Smooth muscle cell (in vitro differentiated cells): Measurements from ENCODE around the gene XRCC3. TPM values are rescaled to one million over a fixed set of nuclear protein-coding genes. Genes with fewer than 3 reads are reported as not detected.

ENCODE experiments used
- DNase-seq: peaks from one replicate; lab custom pipeline; 2025; ENCODE audit not compliant: unreplicated experiment; lab: John Stamatoyannopoulos, UW
- H2AFZ ChIP-seq: fragments of 200-600 bp; sonication (generic); 2 replicates; pipeline ENCODE4 v1.6.0; 2016; ENCODE audit warnings: antibody characterized with exemption, low read depth, mild to moderate bottlenecking
- H3F3A ChIP-seq: fragments of 200-600 bp; sonication (generic); 2 replicates; pipeline ENCODE4 v1.6.0; 2017; ENCODE audit warnings: antibody characterized with exemption, low read depth
- H3K27ac ChIP-seq: fragments of 200-600 bp; sonication (generic); 2 replicates; pipeline ENCODE4 v1.5.1; 2016; ENCODE audit warnings: low read depth, mild to moderate bottlenecking
- H3K27me3 ChIP-seq: fragments of 200-600 bp; sonication (generic); 2 replicates; pipeline ENCODE4 v1.6.1; 2016; ENCODE audit warnings: low read depth, mild to moderate bottlenecking
- H3K36me3 ChIP-seq: fragments of 200-600 bp; sonication (generic); 2 replicates; pipeline ENCODE4 v1.5.1; 2016; ENCODE audit warnings: low read depth
- H3K4me1 ChIP-seq: fragments of 200-600 bp; sonication (generic); 2 replicates; pipeline ENCODE4 v1.5.1; 2016; ENCODE audit warnings: low read depth
- H3K4me2 ChIP-seq: fragments of 200-600 bp; sonication (generic); 2 replicates; pipeline ENCODE4 v1.6.0; 2016; ENCODE audit warnings: mild to moderate bottlenecking
- H3K4me3 ChIP-seq: fragments of 200-600 bp; sonication (generic); 2 replicates; pipeline ENCODE4 v1.5.1; 2016; ENCODE audit warnings: mild to moderate bottlenecking
- H3K79me2 ChIP-seq: fragments of 200-600 bp; sonication (generic); 2 replicates; pipeline ENCODE4 v1.6.0; 2016; ENCODE audit warnings: low read depth, mild to moderate bottlenecking
- H3K9ac ChIP-seq: fragments of 200-600 bp; sonication (generic); 2 replicates; pipeline ENCODE4 v1.6.0; 2016; ENCODE audit warnings: low read depth
- H3K9me3 ChIP-seq: fragments of 200-600 bp; sonication (generic); replicated peaks from 2 replicates; pipeline ENCODE4 v1.5.1; 2016; ENCODE audit warnings: low read depth
- H4K20me1 ChIP-seq: fragments of 200-600 bp; sonication (generic); 2 replicates; pipeline ENCODE4 v1.6.0; 2016; ENCODE audit warnings: low read depth
- WGBS: methylation state at CpG from one replicate; pipeline ENCODE4 v1.1.7; 2016; ENCODE audit warnings: low lambda C conversion rate; 5-methylcytosine and 5-hydroxymethylcytosine counted together
- polyA plus RNA-seq: library from polyadenylated mRNA; unstranded; fragments of >200 nt; fragmentation: Nextera tagmentation; extraction: Ambion mirVana; gene quantifications from 2 replicates; pipeline ENCODE4 v1.2.1, GENCODE V29; 2016
- total RNA-seq: library from RNA; depleted of rRNA; stranded (reverse); fragments of >200 nt; gene quantifications from 2 replicates; pipeline ENCODE4 v1.2.3, GENCODE V29; 2014
- TF ChIP-seq, protein P1 (sequence below): fragments of 200-600 bp; sonication (generic); IDR thresholded peaks from 2 replicates; pipeline ENCODE4 v1.5.1; 2017; ENCODE audit warnings: borderline replicate concordance, mild to moderate bottlenecking, antibody characterized with exemption; ENCODE audit not compliant: insufficient read depth, poor library complexity, severe bottlenecking

XRCC3 gene
- total and polyA plus RNA-seq, 2 experiments from 2014 or later: 8.3 to 10.5 TPM

DNA sequence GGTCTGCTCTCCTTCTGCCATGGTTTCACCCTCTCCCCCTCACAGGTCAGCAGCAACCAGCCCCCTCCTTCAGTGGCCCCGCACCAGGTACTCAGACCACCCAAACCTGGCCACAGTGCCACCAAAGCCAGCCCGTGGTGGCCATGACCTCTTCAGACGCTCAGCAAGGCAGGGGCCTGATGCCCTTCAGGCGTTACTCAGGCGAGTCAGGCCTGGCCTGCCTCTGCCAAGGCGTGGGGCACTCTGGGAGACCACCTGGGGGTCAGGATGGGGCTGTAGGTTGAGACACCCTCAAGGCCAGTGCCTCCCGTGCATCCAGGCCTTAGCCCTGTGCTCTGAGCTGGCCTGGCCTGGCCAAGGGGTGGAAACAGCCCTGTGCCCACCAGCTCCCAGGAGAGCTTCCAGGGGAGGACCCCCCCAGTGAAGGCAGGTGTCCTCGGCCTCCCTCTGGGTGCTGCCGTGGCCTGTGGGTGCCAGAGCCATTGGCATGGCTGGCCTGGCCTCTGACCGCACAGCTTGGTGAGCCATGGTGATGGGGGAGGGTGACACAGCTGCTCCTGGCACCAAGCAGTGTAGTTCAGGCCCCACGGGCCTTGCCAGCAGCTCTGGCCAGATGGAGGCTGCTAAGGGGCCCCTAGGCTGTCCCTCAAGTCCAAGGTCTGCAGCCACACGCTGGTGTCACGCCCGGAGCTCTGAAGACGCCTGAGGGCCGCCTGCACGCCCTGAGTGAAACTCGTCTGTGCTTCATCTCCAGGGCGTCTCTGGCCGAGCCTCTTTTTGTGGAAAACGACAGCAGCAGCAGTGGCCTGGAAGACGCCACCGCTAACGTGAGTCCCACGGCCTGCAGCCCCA lies 15.1 kb downstream of the XRCC3 start:
- Histone ChIP-seq H3K36me3 (no peaks in the 10 kb centered on the region), H4K20me1 (peaks cover 70% of the 10 kb centered on the region), H3K27ac (no peak overlapping the region), H3K4me3 (no peak overlapping the region), H3K4me1 (no peaks in the 10 kb centered on the region), H3F3A (peaks cover 9% of the 10 kb centered on the region), H3K27me3 (no peaks in the 10 kb centered on the region), H2AFZ (no peak overlapping the region), H3K9ac (no peak overlapping the region), H3K9me3 (no peaks in the 10 kb centered on the region), H3K79me2 (peaks cover 8% of the 10 kb centered on the region), H3K4me2 (no peak overlapping the region)
- no peak for DNase-seq
- 89% methylated on average over 25 of the region's 25 CpGs for WGBS
- TF ChIP-seq, protein P1, sequence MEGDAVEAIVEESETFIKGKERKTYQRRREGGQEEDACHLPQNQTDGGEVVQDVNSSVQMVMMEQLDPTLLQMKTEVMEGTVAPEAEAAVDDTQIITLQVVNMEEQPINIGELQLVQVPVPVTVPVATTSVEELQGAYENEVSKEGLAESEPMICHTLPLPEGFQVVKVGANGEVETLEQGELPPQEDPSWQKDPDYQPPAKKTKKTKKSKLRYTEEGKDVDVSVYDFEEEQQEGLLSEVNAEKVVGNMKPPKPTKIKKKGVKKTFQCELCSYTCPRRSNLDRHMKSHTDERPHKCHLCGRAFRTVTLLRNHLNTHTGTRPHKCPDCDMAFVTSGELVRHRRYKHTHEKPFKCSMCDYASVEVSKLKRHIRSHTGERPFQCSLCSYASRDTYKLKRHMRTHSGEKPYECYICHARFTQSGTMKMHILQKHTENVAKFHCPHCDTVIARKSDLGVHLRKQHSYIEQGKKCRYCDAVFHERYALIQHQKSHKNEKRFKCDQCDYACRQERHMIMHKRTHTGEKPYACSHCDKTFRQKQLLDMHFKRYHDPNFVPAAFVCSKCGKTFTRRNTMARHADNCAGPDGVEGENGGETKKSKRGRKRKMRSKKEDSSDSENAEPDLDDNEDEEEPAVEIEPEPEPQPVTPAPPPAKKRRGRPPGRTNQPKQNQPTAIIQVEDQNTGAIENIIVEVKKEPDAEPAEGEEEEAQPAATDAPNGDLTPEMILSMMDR: no peak

DNA sequence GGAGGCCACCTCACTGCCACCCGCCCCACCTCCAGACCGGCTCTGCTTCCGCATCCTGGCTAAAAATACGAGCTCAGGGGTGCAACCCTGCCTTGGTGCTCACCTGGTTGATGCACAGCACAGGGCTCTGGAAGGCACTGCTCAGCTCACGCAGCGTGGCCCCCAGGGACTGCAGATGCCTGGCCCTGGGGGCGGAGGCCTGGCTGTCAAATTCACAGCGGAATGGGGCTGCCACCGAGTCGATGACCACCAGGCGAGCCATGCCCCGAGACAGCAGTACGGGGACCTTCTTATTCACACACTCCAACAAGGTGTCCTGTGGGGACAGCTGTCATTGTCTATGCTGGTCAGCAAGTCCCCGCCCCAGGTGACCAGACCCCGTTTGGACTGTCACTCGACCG lies 16.0 kb downstream of the XRCC3 start:
- TF ChIP-seq, protein P1: no peak
- Histone ChIP-seq H4K20me1 (peaks cover 79% of the 10 kb centered on the region), H3K36me3 (no peaks in the 10 kb centered on the region), H3K27ac (no peak overlapping the region), H3K79me2 (peaks cover 8% of the 10 kb centered on the region), H3F3A (peaks cover 9% of the 10 kb centered on the region), H3K4me1 (no peaks in the 10 kb centered on the region), H2AFZ (no peak overlapping the region), H3K9ac (no peak overlapping the region), H3K4me2 (no peak overlapping the region), H3K27me3 (no peaks in the 10 kb centered on the region), H3K4me3 (no peak overlapping the region), H3K9me3 (no peaks in the 10 kb centered on the region)
- 90% methylated on average over 17 of the region's 17 CpGs for WGBS
- DNase-seq: no peak

DNA sequence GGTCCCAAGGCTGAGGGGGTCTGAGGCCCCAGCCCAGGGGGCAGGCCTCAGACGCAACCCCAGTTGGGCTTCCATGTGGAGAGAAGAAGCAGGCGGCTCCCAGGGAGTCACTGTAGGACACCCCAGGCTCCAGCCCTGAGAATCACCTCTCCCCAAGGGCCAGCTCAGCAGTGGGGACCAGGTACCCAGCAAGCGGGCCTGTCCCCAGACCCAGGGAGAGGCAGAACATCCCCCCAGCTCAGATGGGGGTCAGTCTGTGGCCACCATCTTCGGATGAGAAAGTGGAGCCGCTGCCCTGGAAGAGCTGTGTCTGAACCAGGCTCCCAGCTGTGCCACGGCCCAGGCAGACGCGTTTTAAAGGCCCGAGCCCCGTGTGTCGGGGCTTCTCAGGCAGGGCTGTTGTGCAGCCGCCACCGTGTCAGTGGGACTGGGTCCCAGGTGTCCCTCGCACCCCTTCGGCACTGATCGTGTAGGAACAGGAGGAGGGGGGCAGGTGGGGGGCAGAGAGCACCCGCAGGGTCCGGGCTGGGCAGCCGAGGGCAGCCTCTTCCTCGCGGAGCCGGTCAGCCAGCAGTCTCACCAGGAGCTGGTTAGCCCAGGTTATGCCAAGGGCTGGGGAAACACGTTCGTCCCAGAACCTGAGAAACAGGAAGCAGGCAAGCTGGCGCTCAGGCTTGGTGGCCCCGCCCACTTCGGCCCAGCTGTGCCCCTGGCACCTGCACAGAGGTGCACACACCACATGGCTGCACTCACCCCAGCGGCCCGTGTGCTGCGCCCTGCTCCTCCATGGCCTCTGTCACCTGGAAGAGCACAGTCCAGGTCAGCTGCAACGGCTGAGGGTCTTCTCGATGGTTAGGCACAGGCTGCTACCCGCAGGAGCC lies 16.6 kb downstream of the XRCC3 start:
- H4K20me1 ChIP-seq: peaks cover 79% of the 10 kb centered on the region
- H3K9ac ChIP-seq: no peak overlapping the region
- H2AFZ ChIP-seq: no peak overlapping the region
- 95% methylated on average over 32 of the region's 33 CpGs for WGBS
- H3F3A ChIP-seq: peaks cover 9% of the 10 kb centered on the region
- no peak overlapping the region for H3K4me3 ChIP-seq
- no peaks in the 10 kb centered on the region for H3K9me3 ChIP-seq
- no peaks in the 10 kb centered on the region for H3K27me3 ChIP-seq
- no peaks in the 10 kb centered on the region for H3K4me1 ChIP-seq
- no peak for DNase-seq
- TF ChIP-seq, protein P1: no peak
- no peak overlapping the region for H3K27ac ChIP-seq
- H3K79me2 ChIP-seq: peaks cover 8% of the 10 kb centered on the region
- H3K36me3 ChIP-seq: no peaks in the 10 kb centered on the region
- H3K4me2 ChIP-seq: no peak overlapping the region
